Gastroesophageal sphincter (tissue), 3 donors: ENCODE measurements around the gene CPEB1.

ENCODE experiments used
- EP300 ChIP-seq: sonication (generic); formaldehyde crosslinking; IDR thresholded peaks from one replicate; pipeline ENCODE4 v1.6.1; 2017; ENCODE audit warnings: antibody characterized with exemption, mild to moderate bottlenecking
- POLR2A ChIP-seq, 2 donors: fragments of 450-650 bp; IDR thresholded peaks; one replicate each; pipeline ENCODE4 v1.6.1; 2017; ENCODE audit warnings: antibody characterized with exemption in 2 of 2, mild to moderate bottlenecking in 2 of 2, moderate library complexity in 1 of 2
- POLR2AphosphoS5 ChIP-seq: sonication (generic); formaldehyde crosslinking; IDR thresholded peaks from one replicate; pipeline ENCODE4 v1.6.1; 2017; ENCODE audit warnings: antibody characterized with exemption
- TF ChIP-seq, protein P1 (sequence below), 4 experiments: fragments of 200-600 bp in 2 of 4; fragments of 450-650 bp in 2 of 4; sonication (generic) in 1 of 4; IDR thresholded peaks; one replicate each; pipeline ENCODE4 v1.5.1; 2017 to 2019; ENCODE audit warnings: antibody characterized with exemption in 4 of 4, mild to moderate bottlenecking in 2 of 4, moderate library complexity in 2 of 4

DNA sequence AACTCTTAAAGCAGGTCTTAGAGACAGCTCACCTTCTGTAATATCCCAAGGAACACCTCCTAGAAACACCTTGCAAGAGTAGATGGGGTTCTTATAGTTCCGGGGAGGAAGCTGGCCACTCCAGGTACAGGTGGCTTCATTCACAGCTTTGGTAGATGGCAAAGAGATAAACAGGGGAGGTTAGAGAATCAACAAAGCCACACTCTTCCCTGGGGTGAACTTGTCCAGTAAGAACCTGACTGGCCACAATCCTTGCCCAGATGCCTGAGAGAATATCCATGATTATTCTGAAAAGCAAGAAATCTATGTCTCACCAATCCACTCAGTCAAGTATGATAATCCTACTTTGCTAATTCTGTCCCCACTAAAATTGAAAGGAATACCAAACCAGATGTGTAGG lies 93.3 kb downstream of the CPEB1 start:
- no peak for TF ChIP-seq POLR2A (IDR thresholded peaks at IDR 0.05)
- TF ChIP-seq, protein P1, sequence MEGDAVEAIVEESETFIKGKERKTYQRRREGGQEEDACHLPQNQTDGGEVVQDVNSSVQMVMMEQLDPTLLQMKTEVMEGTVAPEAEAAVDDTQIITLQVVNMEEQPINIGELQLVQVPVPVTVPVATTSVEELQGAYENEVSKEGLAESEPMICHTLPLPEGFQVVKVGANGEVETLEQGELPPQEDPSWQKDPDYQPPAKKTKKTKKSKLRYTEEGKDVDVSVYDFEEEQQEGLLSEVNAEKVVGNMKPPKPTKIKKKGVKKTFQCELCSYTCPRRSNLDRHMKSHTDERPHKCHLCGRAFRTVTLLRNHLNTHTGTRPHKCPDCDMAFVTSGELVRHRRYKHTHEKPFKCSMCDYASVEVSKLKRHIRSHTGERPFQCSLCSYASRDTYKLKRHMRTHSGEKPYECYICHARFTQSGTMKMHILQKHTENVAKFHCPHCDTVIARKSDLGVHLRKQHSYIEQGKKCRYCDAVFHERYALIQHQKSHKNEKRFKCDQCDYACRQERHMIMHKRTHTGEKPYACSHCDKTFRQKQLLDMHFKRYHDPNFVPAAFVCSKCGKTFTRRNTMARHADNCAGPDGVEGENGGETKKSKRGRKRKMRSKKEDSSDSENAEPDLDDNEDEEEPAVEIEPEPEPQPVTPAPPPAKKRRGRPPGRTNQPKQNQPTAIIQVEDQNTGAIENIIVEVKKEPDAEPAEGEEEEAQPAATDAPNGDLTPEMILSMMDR (IDR thresholded peaks at IDR 0.05): no peak
- no peak for TF ChIP-seq EP300
- no peak for TF ChIP-seq POLR2AphosphoS5
